Esophagus squamous epithelium (tissue), 5 donors: ENCODE results near the gene PSIP1. TPM values are rescaled to one million over a fixed set of nuclear protein-coding genes. Genes with fewer than 3 reads are reported as not detected.

Experiments used
- DNase-seq: peaks from one replicate; lab custom pipeline; 2025; lab: John Stamatoyannopoulos, UW
- H3K27ac ChIP-seq, 4 donors: fragments of 200-600 bp; sonication (generic); one replicate each; pipeline ENCODE4 v1.5.1; 2016 to 2019; ENCODE audit warnings: mild to moderate bottlenecking in 1 of 4
- H3K27me3 ChIP-seq, 4 donors: fragments of 200-600 bp; sonication (generic); 1 replicate in 3 of 4; 2 replicates in 1 of 4; pipeline versions ENCODE4 v1.5.1 to v1.6.0; 2017 to 2021; ENCODE audit warnings: antibody characterized with exemption in 1 of 4
- H3K36me3 ChIP-seq, 3 donors: fragments of 200-600 bp; sonication (generic); one replicate each; pipeline ENCODE4 v1.5.1; 2016 to 2019
- H3K4me1 ChIP-seq, 3 donors: fragments of 200-600 bp; sonication (generic); one replicate each; pipeline ENCODE4 v1.5.1; 2017 to 2019
- H3K4me3 ChIP-seq, 4 donors: fragments of 200-600 bp; sonication (generic); 1 replicate in 3 of 4; 2 replicates in 1 of 4; pipeline ENCODE4 v1.5.1; 2016 to 2019; ENCODE audit warnings: mild to moderate bottlenecking in 2 of 4, moderate library complexity in 1 of 4
- H3K9me3 ChIP-seq, 3 donors: fragments of 200-600 bp; sonication (generic); one replicate each; pipeline ENCODE4 v1.5.1; 2016 to 2019
- CTCF ChIP-seq, 6 experiments: fragments of 450-650 bp in 4 of 6; fragments of 200-600 bp in 2 of 6; sonication (generic) in 2 of 6; IDR thresholded peaks; one replicate each; pipeline ENCODE4 v1.5.1; 2016 to 2019; ENCODE audit warnings: antibody characterized with exemption in 6 of 6, mild to moderate bottlenecking in 4 of 6, moderate library complexity in 4 of 6
- POLR2A ChIP-seq, 4 donors: fragments of 450-650 bp; IDR thresholded peaks; one replicate each; pipeline ENCODE4 v1.6.1; 2017; ENCODE audit warnings: antibody characterized with exemption in 4 of 4, mild to moderate bottlenecking in 4 of 4, moderate library complexity in 3 of 4
- WGBS, 2 donors: methylation state at CpG; one replicate each; pipeline ENCODE4 v1.1.5; 2018; 5-methylcytosine and 5-hydroxymethylcytosine counted together
- intact Hi-C: fragments of 100-400 bp; cut with DNase I; formaldehyde crosslinking; loops from one replicate; pipeline ENCODE4 v1.15.0; 2022
- total RNA-seq, 4 donors: library from RNA; depleted of rRNA; stranded (reverse); fragments of >200 nt; gene quantifications; one replicate each; pipeline ENCODE4 v1.1.0, GENCODE V29; 2016
- donor health status: DM: yes; HTN: yes; CAD: no.

Gene PSIP1
- total RNA-seq, 4 donors from 2014 or later: 6.7 to 26.1 (median 17.7) TPM

DNA sequence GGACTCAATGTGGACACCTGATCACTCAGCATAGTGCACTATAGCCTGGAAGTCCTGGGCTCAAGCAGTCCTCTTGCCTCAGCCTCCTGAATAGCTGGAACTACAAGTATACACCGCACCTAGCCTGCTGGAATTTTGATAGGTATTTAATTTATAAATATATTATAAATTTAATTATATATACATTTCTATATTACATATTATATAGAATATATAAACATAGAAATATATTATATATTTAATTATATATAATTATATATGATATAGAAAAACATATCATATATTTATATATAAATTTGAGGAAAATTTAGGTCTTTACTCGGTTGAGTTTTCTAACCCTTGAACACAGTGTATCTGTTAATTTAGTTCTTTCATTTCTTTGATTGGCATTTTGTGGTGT lies 15.2 kb upstream of the PSIP1 start:
- WGBS, 2 donors: 77 to 88% methylated on average over 2 of the region's 2 CpGs

GRCh38 chr9:15524845-15525455 lies 14.2 kb upstream of the PSIP1 start:
- no peaks in the 10 kb centered on the region for H3K9me3 ChIP-seq
- H3K27ac ChIP-seq: no peak overlapping the region
- 65 to 69% methylated on average over 8 of the region's 8 CpGs for WGBS, 2 donors
- no peaks in the 10 kb centered on the region for H3K27me3 ChIP-seq
- H3K4me1 ChIP-seq: no peaks in the 10 kb centered on the region
- TF ChIP-seq POLR2A (IDR thresholded peaks at IDR 0.05): no peak
- TF ChIP-seq CTCF (IDR thresholded peaks at IDR 0.05): no peak
- H3K36me3 ChIP-seq: no peaks in the 10 kb centered on the region
- intact Hi-C loops: no loop called here
- no peak overlapping the region for H3K4me3 ChIP-seq
- DNase-seq: no peak

More for the DNA sequence above, 15.2 kb upstream of the PSIP1 start:
- Histone ChIP-seq H3K27me3 (no peaks in the 10 kb centered on the region), H3K36me3 (no peaks in the 10 kb centered on the region), H3K4me1 (no peaks in the 10 kb centered on the region), H3K27ac (no peak overlapping the region), H3K9me3 (no peaks in the 10 kb centered on the region), H3K4me3 (no peak overlapping the region)
- intact Hi-C loops: no loop called here
- TF ChIP-seq CTCF (IDR thresholded peaks at IDR 0.05) (no peak), POLR2A (IDR thresholded peaks at IDR 0.05) (no peak)
- DNase-seq: no peak

GRCh38 chr9:15522130-15522755 lies 11.5 kb upstream of the PSIP1 start:
- Histone ChIP-seq H3K9me3 (no peaks in the 10 kb centered on the region), H3K27me3 (no peaks in the 10 kb centered on the region), H3K27ac (no peak overlapping the region), H3K4me1 (no peaks in the 10 kb centered on the region), H3K4me3 (no peak overlapping the region), H3K36me3 (no peaks in the 10 kb centered on the region)
- WGBS, 2 donors: 84 to 94% methylated on average over 3 of the region's 3 CpGs
- no peak for TF ChIP-seq POLR2A (IDR thresholded peaks at IDR 0.05)
- TF ChIP-seq CTCF (IDR thresholded peaks at IDR 0.05): no peak
- intact Hi-C loops: no loop called here
- no peak for DNase-seq

DNA sequence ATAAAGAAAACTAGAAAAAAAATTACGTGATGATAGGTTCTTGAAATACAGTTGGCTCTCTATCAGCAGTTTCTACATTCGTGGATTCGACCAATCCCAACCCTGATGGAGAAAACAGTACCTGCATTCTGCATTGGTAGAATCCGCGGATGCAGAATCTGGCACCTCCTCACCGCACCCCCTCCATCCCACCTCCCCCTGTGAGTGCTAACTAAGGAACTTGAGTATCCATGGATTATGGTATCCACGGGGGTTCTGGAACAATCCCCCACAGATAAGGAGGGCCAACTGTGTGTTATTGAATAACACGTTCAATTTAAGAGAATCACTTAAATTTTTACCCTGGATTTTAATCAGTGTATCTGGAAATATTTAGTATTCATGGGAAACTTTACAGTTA lies 10.5 kb upstream of the PSIP1 start:
- Histone ChIP-seq H3K36me3 (no peaks in the 10 kb centered on the region), H3K27me3 (no peaks in the 10 kb centered on the region), H3K4me1 (no peaks in the 10 kb centered on the region), H3K4me3 (no peak overlapping the region), H3K27ac (no peak overlapping the region), H3K9me3 (no peaks in the 10 kb centered on the region)
- no peak for DNase-seq
- intact Hi-C loops: no loop called here
- TF ChIP-seq CTCF (IDR thresholded peaks at IDR 0.05): no peak
- TF ChIP-seq POLR2A (IDR thresholded peaks at IDR 0.05): no peak
- 58 to 74% methylated on average over 5 to 8 of the region's 8 CpGs for WGBS, 2 donors

DNA sequence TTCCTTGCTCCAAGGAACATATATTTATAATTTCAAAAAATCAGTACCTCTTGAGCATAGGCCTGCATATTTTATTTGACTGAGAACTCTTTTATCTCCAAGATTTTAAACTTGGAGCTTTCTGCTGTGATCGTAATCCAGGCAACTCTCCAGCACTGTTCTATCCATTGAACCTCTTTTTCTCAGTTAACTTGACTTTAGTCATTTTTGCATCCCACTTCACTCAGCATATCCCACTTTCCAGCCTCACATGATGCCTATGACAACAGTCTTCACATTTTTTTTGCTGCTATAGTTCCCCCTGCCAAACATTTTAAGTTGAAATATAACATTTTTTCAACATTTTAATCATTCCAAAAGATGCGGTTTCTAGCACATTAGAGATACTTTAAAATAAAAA lies 9.1 kb upstream of the PSIP1 start:
- H3K4me1 ChIP-seq: no peaks in the 10 kb centered on the region
- intact Hi-C loops: no loop called here
- WGBS, 2 donors: 86 to 93% methylated on average over 2 of the region's 2 CpGs
- no peaks in the 10 kb centered on the region for H3K27me3 ChIP-seq
- no peaks in the 10 kb centered on the region for H3K36me3 ChIP-seq
- no peak overlapping the region for H3K27ac ChIP-seq
- no peak overlapping the region for H3K4me3 ChIP-seq
- no peak for DNase-seq
- TF ChIP-seq CTCF (IDR thresholded peaks at IDR 0.05) (no peak), POLR2A (IDR thresholded peaks at IDR 0.05) (no peak)
- H3K9me3 ChIP-seq: no peaks in the 10 kb centered on the region
